ENCODE data around the gene ELL2. TPM values are rescaled to one million over a fixed set of nuclear protein-coding genes. Genes with fewer than 3 reads are reported as not detected.

The ELL2 gene
- total RNA-seq, 1 donor from 2014 or later: 52.1 TPM

- Histone ChIP-seq H3K27ac (peak overlapping the region; percentile 93), H3K9me3 (no peaks in the 10 kb centered on the region), H3K4me3 (peak overlapping the region; percentile 56), H3K27me3 (no peaks in the 10 kb centered on the region), H3K4me1 (peaks cover 20% of the 10 kb centered on the region), H3K36me3 (no peaks in the 10 kb centered on the region)
- intact Hi-C loops (cut with DNase I): no loop called here
- no peak for TF ChIP-seq CTCF (IDR thresholded peaks at IDR 0.05)
- no peak for DNase-seq
- ATAC-seq: no peak
These were observed 125.1 kb downstream of the ELL2 start for GRCh38 chr5:95836544-95836943.

DNA sequence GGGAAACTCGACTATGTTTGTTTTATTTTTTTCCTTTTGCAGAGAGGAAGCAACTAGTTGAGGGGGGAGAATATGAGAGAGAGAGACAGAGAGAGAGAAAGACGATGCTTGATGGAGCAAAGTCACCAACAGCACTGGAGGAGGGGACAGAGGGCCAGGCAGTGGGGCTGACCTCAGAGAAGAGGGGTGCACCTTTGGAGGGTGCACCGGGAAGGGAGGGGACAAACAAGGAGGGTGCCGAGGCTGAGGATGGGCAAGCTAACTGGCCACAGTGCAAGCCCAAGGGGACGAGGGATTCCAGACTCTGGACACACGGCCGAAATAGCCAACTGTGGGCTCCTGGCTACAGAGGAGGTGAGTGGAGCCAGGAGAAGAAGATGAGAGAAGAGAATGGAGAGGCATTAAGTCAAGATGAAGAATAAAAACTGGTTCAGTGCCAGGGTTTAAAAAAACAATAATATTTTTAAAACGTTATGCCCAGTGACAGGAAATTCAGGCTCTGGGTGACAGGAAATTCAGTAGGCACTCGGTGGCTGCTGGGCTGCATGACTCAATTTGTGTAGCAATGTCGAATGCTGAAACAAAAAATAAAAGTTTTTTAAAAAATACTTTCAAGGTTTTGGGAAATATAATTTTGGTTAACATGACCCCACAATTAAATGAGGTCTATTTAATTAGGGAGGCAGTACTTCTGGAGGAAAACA lies 125.8 kb downstream of the ELL2 start:
- Histone ChIP-seq H3K27ac (peak overlapping the region; percentile 93), H3K4me3 (peak overlapping the region; percentile 56), H3K4me1 (peaks cover 16% of the 10 kb centered on the region), H3K9me3 (no peaks in the 10 kb centered on the region), H3K27me3 (no peaks in the 10 kb centered on the region), H3K36me3 (no peaks in the 10 kb centered on the region)
- intact Hi-C loops (cut with DNase I): no loop called here
- no peak for DNase-seq
- peak; percentile 5 for ATAC-seq
- no peak for TF ChIP-seq CTCF (IDR thresholded peaks at IDR 0.05)

Other genes starting within 250 kb of the ELL2 start
- gene RHOBTB3, start 230.5 kb downstream of the ELL2 start, total RNA-seq: 54.2 TPM
- gene GLRX, start 139.1 kb downstream of the ELL2 start, total RNA-seq: 88.4 TPM